Stimulated activated memory B cell treated with anti-CD40 and anti-IgM and Interleukin-4, amounts not matched to agents 10 μg/mL and 1 μg/mL and 100 μg/mL, for 72 hours (primary cell): Measurements from ENCODE around the gene PPM1H.

Experiments
- ATAC-seq: fragments of 150-1000 bp; cut with Tn5 transposase; 2 replicates; pipeline ENCODE4 v1.10.0; 2021
- H3K27ac Mint-ChIP-seq: one replicate; pipeline ENCODE4 v1.8.0; 2022; ENCODE audit warnings: mild to moderate bottlenecking, mixed read lengths
- H3K27me3 Mint-ChIP-seq: one replicate; pipeline ENCODE4 v1.8.0; 2022; ENCODE audit warnings: mixed read lengths
- H3K36me3 Mint-ChIP-seq: one replicate; pipeline ENCODE4 v1.8.0; 2022; ENCODE audit warnings: mixed read lengths
- H3K4me1 Mint-ChIP-seq: one replicate; pipeline ENCODE4 v1.8.0; 2022; ENCODE audit warnings: mixed read lengths
- H3K4me3 Mint-ChIP-seq: one replicate; pipeline ENCODE4 v1.8.0; 2022; ENCODE audit warnings: mild to moderate bottlenecking, moderate library complexity, mixed read lengths
- H3K9me3 Mint-ChIP-seq: one replicate; pipeline ENCODE4 v1.8.0; 2022; ENCODE audit warnings: mixed read lengths

The PPM1H gene

GRCh38 chr12:62878211-62878610 is 56.7 kb downstream of the PPM1H start:
- peaks cover 3% of the 10 kb centered on the region for H3K9me3 Mint-ChIP-seq
- no peak overlapping the region for H3K27ac Mint-ChIP-seq
- H3K4me1 Mint-ChIP-seq = no peaks in the 10 kb centered on the region
- ATAC-seq = no peak
- H3K27me3 Mint-ChIP-seq = peaks cover 18% of the 10 kb centered on the region
- no peaks in the 10 kb centered on the region for H3K36me3 Mint-ChIP-seq
- no peak overlapping the region for H3K4me3 Mint-ChIP-seq

- ATAC-seq = no peak
- Mint-ChIP-seq H3K27ac (no peak overlapping the region), H3K27me3 (peaks cover 18% of the 10 kb centered on the region), H3K9me3 (peaks cover 3% of the 10 kb centered on the region), H3K4me3 (no peak overlapping the region), H3K36me3 (no peaks in the 10 kb centered on the region), H3K4me1 (no peaks in the 10 kb centered on the region)
These were observed 57.9 kb downstream of the PPM1H start for GRCh38 chr12:62876938-62877548.

GRCh38 chr12:62873826-62874448 is 61.0 kb downstream of the PPM1H start:
- no peak overlapping the region for H3K4me3 Mint-ChIP-seq
- no peak for ATAC-seq
- no peak overlapping the region for H3K27ac Mint-ChIP-seq
- H3K4me1 Mint-ChIP-seq = no peaks in the 10 kb centered on the region
- peaks cover 7% of the 10 kb centered on the region for H3K9me3 Mint-ChIP-seq
- peaks cover 12% of the 10 kb centered on the region for H3K27me3 Mint-ChIP-seq
- no peaks in the 10 kb centered on the region for H3K36me3 Mint-ChIP-seq

- H3K27ac Mint-ChIP-seq = no peak overlapping the region
- no peak for ATAC-seq
- H3K27me3 Mint-ChIP-seq = peaks cover 12% of the 10 kb centered on the region
- peaks cover 7% of the 10 kb centered on the region for H3K9me3 Mint-ChIP-seq
- no peaks in the 10 kb centered on the region for H3K36me3 Mint-ChIP-seq
- H3K4me1 Mint-ChIP-seq = no peaks in the 10 kb centered on the region
- no peak overlapping the region for H3K4me3 Mint-ChIP-seq
These were observed 61.7 kb downstream of the PPM1H start for GRCh38 chr12:62873116-62873825.

GRCh38 chr12:62868820-62869219 is 66.1 kb downstream of the PPM1H start:
- H3K27me3 Mint-ChIP-seq = peaks cover 12% of the 10 kb centered on the region
- H3K4me1 Mint-ChIP-seq = no peaks in the 10 kb centered on the region
- peaks cover 7% of the 10 kb centered on the region for H3K9me3 Mint-ChIP-seq
- no peak overlapping the region for H3K27ac Mint-ChIP-seq
- no peak overlapping the region for H3K4me3 Mint-ChIP-seq
- ATAC-seq = no peak
- no peaks in the 10 kb centered on the region for H3K36me3 Mint-ChIP-seq

- Mint-ChIP-seq H3K27me3 (peaks cover 19% of the 10 kb centered on the region), H3K4me1 (no peaks in the 10 kb centered on the region), H3K27ac (no peak overlapping the region), H3K4me3 (no peak overlapping the region), H3K36me3 (no peaks in the 10 kb centered on the region), H3K9me3 (peaks cover 7% of the 10 kb centered on the region)
- ATAC-seq = no peak
These were observed 68.4 kb downstream of the PPM1H start for GRCh38 chr12:62866451-62867082.

GRCh38 chr12:62865937-62866336 is 69.0 kb downstream of the PPM1H start:
- no peak overlapping the region for H3K4me3 Mint-ChIP-seq
- H3K4me1 Mint-ChIP-seq = no peaks in the 10 kb centered on the region
- peaks cover 4% of the 10 kb centered on the region for H3K9me3 Mint-ChIP-seq
- H3K27me3 Mint-ChIP-seq = peaks cover 19% of the 10 kb centered on the region
- no peak overlapping the region for H3K27ac Mint-ChIP-seq
- ATAC-seq = no peak
- H3K36me3 Mint-ChIP-seq = no peaks in the 10 kb centered on the region

- Mint-ChIP-seq H3K4me1 (no peaks in the 10 kb centered on the region), H3K9me3 (peaks cover under 1% of the 10 kb centered on the region), H3K4me3 (no peak overlapping the region), H3K27ac (no peak overlapping the region), H3K36me3 (no peaks in the 10 kb centered on the region), H3K27me3 (peaks cover 14% of the 10 kb centered on the region)
- no peak for ATAC-seq
These were observed 69.9 kb downstream of the PPM1H start for GRCh38 chr12:62865065-62865464.

GRCh38 chr12:62862259-62862881 is 72.6 kb downstream of the PPM1H start:
- no peak for ATAC-seq
- Mint-ChIP-seq H3K27me3 (peaks cover 7% of the 10 kb centered on the region), H3K36me3 (no peaks in the 10 kb centered on the region), H3K9me3 (no peaks in the 10 kb centered on the region), H3K27ac (no peak overlapping the region), H3K4me1 (no peaks in the 10 kb centered on the region), H3K4me3 (no peak overlapping the region)

- Mint-ChIP-seq H3K4me1 (no peaks in the 10 kb centered on the region), H3K9me3 (no peaks in the 10 kb centered on the region), H3K4me3 (no peak overlapping the region), H3K36me3 (no peaks in the 10 kb centered on the region), H3K27me3 (peaks cover 7% of the 10 kb centered on the region), H3K27ac (no peak overlapping the region)
- ATAC-seq = no peak
These were observed 73.4 kb downstream of the PPM1H start for GRCh38 chr12:62861586-62861985.

- Mint-ChIP-seq H3K9me3 (no peaks in the 10 kb centered on the region), H3K27me3 (peaks cover 7% of the 10 kb centered on the region)
These were observed 74.2 kb downstream of the PPM1H start for GRCh38 chr12:62860501-62861411.

GRCh38 chr12:62860020-62860419 is 74.9 kb downstream of the PPM1H start:
- H3K4me3 Mint-ChIP-seq = no peak overlapping the region
- no peak for ATAC-seq
- H3K4me1 Mint-ChIP-seq = no peaks in the 10 kb centered on the region
- H3K27me3 Mint-ChIP-seq = peaks cover 7% of the 10 kb centered on the region
- H3K36me3 Mint-ChIP-seq = no peaks in the 10 kb centered on the region
- H3K9me3 Mint-ChIP-seq = no peaks in the 10 kb centered on the region
- no peak overlapping the region for H3K27ac Mint-ChIP-seq

More at GRCh38 chr12:62860501-62861411, 74.2 kb downstream of the PPM1H start:
- Mint-ChIP-seq H3K27ac (no peak overlapping the region), H3K4me3 (no peak overlapping the region), H3K36me3 (no peaks in the 10 kb centered on the region), H3K4me1 (no peaks in the 10 kb centered on the region)
- ATAC-seq = no peak

- H3K27me3 Mint-ChIP-seq = peaks cover 7% of the 10 kb centered on the region
- no peaks in the 10 kb centered on the region for H3K36me3 Mint-ChIP-seq
- no peaks in the 10 kb centered on the region for H3K9me3 Mint-ChIP-seq
- ATAC-seq = no peak
- H3K27ac Mint-ChIP-seq = no peak overlapping the region
- no peak overlapping the region for H3K4me3 Mint-ChIP-seq
- no peaks in the 10 kb centered on the region for H3K4me1 Mint-ChIP-seq
These were observed 75.6 kb downstream of the PPM1H start for GRCh38 chr12:62859321-62859737.

GRCh38 chr12:62856454-62856853 is 78.5 kb downstream of the PPM1H start:
- Mint-ChIP-seq H3K9me3 (no peaks in the 10 kb centered on the region), H3K4me1 (no peaks in the 10 kb centered on the region), H3K27ac (no peak overlapping the region), H3K36me3 (no peaks in the 10 kb centered on the region), H3K4me3 (no peak overlapping the region), H3K27me3 (no peaks in the 10 kb centered on the region)
- ATAC-seq = no peak
